Stimulated activated CD4-positive, alpha-beta T cell treated with anti-CD3 and anti-CD28 coated beads, Interleukin-4, amount 100 ng/mL, for 24 hours (primary cell): ENCODE data around the gene DACH1.

Experiments used
- DNase-seq: peaks from one replicate; pipeline ENCODE4 v3.0.0-alpha.2; 2020

Gene DACH1

GRCh38 chr13:71617265-71617664 lies 249.7 kb downstream of the DACH1 start:
- no peak for DNase-seq

GRCh38 chr13:71613066-71613745 lies 253.8 kb downstream of the DACH1 start:
- DNase-seq, result no peak

GRCh38 chr13:71611292-71611691 lies 255.7 kb downstream of the DACH1 start:
- DNase-seq, result no peak

GRCh38 chr13:71610876-71611275 lies 256.1 kb downstream of the DACH1 start:
- DNase-seq, result no peak

GRCh38 chr13:71609271-71609670 lies 257.7 kb downstream of the DACH1 start:
- DNase-seq, result no peak

GRCh38 chr13:71607575-71607974 lies 259.4 kb downstream of the DACH1 start:
- DNase-seq, result no peak

- DNase-seq, result no peak
These were observed 260.2 kb downstream of the DACH1 start for GRCh38 chr13:71606818-71607217.

- DNase-seq, result no peak
These were observed 261.3 kb downstream of the DACH1 start for GRCh38 chr13:71605744-71606143.

- no peak for DNase-seq
These were observed 263.7 kb downstream of the DACH1 start for GRCh38 chr13:71603255-71603654.

GRCh38 chr13:71602344-71602743 lies 264.7 kb downstream of the DACH1 start:
- no peak for DNase-seq

GRCh38 chr13:71597150-71597549 lies 269.9 kb downstream of the DACH1 start:
- no peak for DNase-seq

GRCh38 chr13:71596116-71596515 lies 270.9 kb downstream of the DACH1 start:
- no peak for DNase-seq

GRCh38 chr13:71593566-71593965 lies 273.4 kb downstream of the DACH1 start:
- no peak for DNase-seq

- DNase-seq, result no peak
These were observed 275.6 kb downstream of the DACH1 start for GRCh38 chr13:71591374-71591773.

GRCh38 chr13:71590654-71591148 lies 276.3 kb downstream of the DACH1 start:
- no peak for DNase-seq

- DNase-seq, result no peak
These were observed 278.0 kb downstream of the DACH1 start for GRCh38 chr13:71589032-71589431.

GRCh38 chr13:71587817-71588216 lies 279.2 kb downstream of the DACH1 start:
- DNase-seq, result no peak

GRCh38 chr13:71587193-71587592 lies 279.8 kb downstream of the DACH1 start:
- no peak for DNase-seq

GRCh38 chr13:71583581-71583980 lies 283.4 kb downstream of the DACH1 start:
- DNase-seq, result no peak

- DNase-seq, result no peak
These were observed 286.4 kb downstream of the DACH1 start for GRCh38 chr13:71580614-71581013.

GRCh38 chr13:71578048-71578447 lies 289.0 kb downstream of the DACH1 start:
- DNase-seq, result no peak

- no peak for DNase-seq
These were observed 289.9 kb downstream of the DACH1 start for GRCh38 chr13:71577127-71577526.

GRCh38 chr13:71576571-71576970 lies 290.4 kb downstream of the DACH1 start:
- DNase-seq, result no peak

GRCh38 chr13:71546881-71547280 lies 320.1 kb downstream of the DACH1 start:
- DNase-seq, result no peak

GRCh38 chr13:71540098-71540497 lies 326.9 kb downstream of the DACH1 start:
- DNase-seq, result no peak
